ENCODE measurements around the gene KRI1.
"Not testable (repeated sequence)": the region's sequence is repeated elsewhere in the genome, so short reads cannot be mapped to it uniquely, and the experiment has no call there.

KRI1 gene

DNA sequence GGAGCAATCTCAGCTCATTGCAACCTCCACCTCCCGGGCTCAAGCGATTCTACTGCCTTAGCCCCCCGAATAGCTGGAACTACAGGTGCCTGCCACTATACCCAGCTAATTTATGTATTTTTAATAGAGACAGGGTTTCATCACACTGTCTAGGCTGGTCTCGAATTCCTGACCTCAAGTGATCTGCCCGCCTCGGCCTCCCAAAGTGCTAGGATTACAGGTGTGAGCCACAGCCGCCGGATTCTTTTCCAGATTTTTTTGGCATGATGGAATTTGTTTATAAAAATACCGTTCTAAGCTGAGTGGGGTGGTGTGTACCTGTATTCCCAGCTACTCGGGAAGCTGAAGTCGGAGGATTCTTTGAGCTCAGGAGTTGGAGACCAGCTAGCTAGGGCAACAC is 28.1 kb downstream of the KRI1 start:
- DNase-seq (ENCODE audit: extremely low spot score): no peak
- ChIA-PET POLR2A (no interaction called here), CTCF (interaction anchor here (0.8 to 0.9 kb wide), 2 partner anchors 32 to 36 kb away, joined by 3 to 4 read pairs; no protein-coding TSS in a partner anchor)
- TF ChIP-seq CTCF (IDR thresholded peaks at IDR 0.05; ENCODE audit: control extremely low read depth, extremely low read depth, low read depth, missing control alignments): no peak

- ChIA-PET CTCF (interaction anchor here (0.8 to 2.0 kb wide), 7 partner anchors 30 to 164 kb away, joined by 3 to 8 read pairs (median 4); no protein-coding TSS in a partner anchor), POLR2A (interaction anchor here (0.7 kb wide), 1 partner anchor 42 kb away, joined by 4 read pairs; no protein-coding TSS in a partner anchor)
- no peak for TF ChIP-seq CTCF (IDR thresholded peaks at IDR 0.05; ENCODE audit: control extremely low read depth, extremely low read depth, low read depth, missing control alignments)
- DNase-seq (ENCODE audit: extremely low spot score): no peak
These were observed 30.2 kb downstream of the KRI1 start for GRCh38 chr19:10535613-10536012.

- CTCF ChIA-PET: interaction anchor here (0.8 to 2.0 kb wide), 6 partner anchors 8 to 111 kb away, joined by 3 to 8 read pairs (median 4); partner anchors contain the start of gene ATG4D
- DNase-seq (ENCODE audit: extremely low spot score): no peak
These were observed 32.0 kb downstream of the KRI1 start for GRCh38 chr19:10533646-10534386.

DNA sequence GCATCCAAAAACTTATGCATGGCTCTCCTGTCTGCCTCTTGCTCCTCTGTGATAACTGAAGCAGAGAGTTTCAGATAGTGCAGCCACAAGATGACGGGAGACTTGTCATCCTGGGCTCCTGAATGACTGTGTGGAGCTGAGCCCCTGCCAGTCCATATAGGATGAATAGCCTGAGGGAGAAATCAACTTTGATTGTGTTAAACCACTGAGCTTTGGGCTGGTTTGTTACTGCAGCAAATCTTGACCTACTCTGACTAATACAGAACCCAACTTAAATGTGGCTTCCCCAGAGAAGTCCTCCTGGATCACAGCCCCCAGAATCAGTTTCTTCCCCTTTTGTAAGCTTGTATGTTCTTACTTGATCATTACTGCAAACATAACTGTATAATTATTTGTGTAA is 33.4 kb downstream of the KRI1 start:
- ChIA-PET POLR2A (no interaction called here), CTCF (interaction anchor here (1.3 to 1.8 kb wide), 2 partner anchors 9 to 10 kb away, joined by 5 to 6 read pairs; no protein-coding TSS in a partner anchor)
- no peak for DNase-seq (ENCODE audit: extremely low spot score)
- TF ChIP-seq CTCF (IDR thresholded peaks at IDR 0.05; ENCODE audit: control extremely low read depth, extremely low read depth, low read depth, missing control alignments): no peak

More at GRCh38 chr19:10533646-10534386, 32.0 kb downstream of the KRI1 start:
- POLR2A ChIA-PET: no interaction called here
- TF ChIP-seq CTCF (IDR thresholded peaks at IDR 0.05; ENCODE audit: control extremely low read depth, extremely low read depth, low read depth, missing control alignments): no peak

GRCh38 chr19:10526887-10527286 is 38.9 kb downstream of the KRI1 start:
- POLR2A ChIA-PET: not testable (repeated sequence)
- CTCF ChIA-PET: interaction anchor here (1.0 to 1.1 kb wide), 2 partner anchors 14 to 17 kb away, joined by 3 read pairs; no protein-coding TSS in a partner anchor

GRCh38 chr19:10525636-10526035 is 40.2 kb downstream of the KRI1 start:
- POLR2A ChIA-PET: no interaction called here
- DNase-seq (ENCODE audit: extremely low spot score): no peak
- CTCF ChIA-PET: interaction anchor here (1.0 to 1.3 kb wide), 2 partner anchors 15 to 46 kb away, joined by 4 read pairs; no protein-coding TSS in a partner anchor
- no peak for TF ChIP-seq CTCF (IDR thresholded peaks at IDR 0.05; ENCODE audit: control extremely low read depth, extremely low read depth, low read depth, missing control alignments)

More at GRCh38 chr19:10526887-10527286, 38.9 kb downstream of the KRI1 start:
- DNase-seq (ENCODE audit: extremely low spot score): not testable (repeated sequence)

DNA sequence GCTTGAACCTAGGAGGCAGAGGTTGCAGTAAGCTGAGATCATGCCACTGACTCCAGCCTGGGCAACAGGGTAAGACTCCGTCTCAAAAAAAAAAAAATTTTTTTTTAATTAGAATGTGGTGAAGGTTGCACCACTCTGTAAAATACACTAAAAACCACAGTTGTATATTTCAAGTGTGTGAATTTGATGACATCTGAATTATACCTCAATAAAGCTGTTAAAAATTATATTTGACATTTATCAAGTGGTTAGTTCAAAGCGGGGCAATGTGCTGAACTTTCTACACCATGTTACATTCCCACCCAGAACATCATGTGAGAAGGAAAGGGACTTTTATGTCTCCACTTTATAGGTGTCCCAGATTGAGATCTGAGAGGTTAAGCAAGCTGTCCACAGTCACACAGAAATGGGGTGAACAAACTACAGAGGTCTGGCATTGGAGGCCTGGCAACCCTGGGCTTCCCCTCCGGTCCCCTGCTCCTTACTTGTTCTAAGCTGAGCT is 42.6 kb downstream of the KRI1 start:
- no peak for TF ChIP-seq CTCF (IDR thresholded peaks at IDR 0.05; ENCODE audit: control extremely low read depth, extremely low read depth, low read depth, missing control alignments)
- ChIA-PET CTCF (interaction anchor here (1.2 to 4.5 kb wide), 4 partner anchors 14 to 121 kb away, joined by 3 to 16 read pairs (median 3); no protein-coding TSS in a partner anchor), POLR2A (no interaction called here)
- no peak for DNase-seq (ENCODE audit: extremely low spot score)

Data from GM10248 (cell line).